ENCODE results near the gene NLRC5.

GRCh38 chr16:56973294-56973689, 16.1 kb upstream of the NLRC5 start:
- TF ChIP-seq CTCF (IDR thresholded peaks at IDR 0.05) (no peak), POLR2A (IDR thresholded peaks at IDR 0.05) (no peak)
